Right lobe of liver (tissue), 4 donors: ENCODE data around the gene MMS19.

Experiments
- POLR2A ChIP-seq: fragments of 450-650 bp; IDR thresholded peaks from one replicate; pipeline ENCODE4 v1.6.1; 2017; ENCODE audit warnings: antibody characterized with exemption, mild to moderate bottlenecking
- TF ChIP-seq, protein P1 (sequence below), 4 donors: fragments of 200-600 bp in 3 of 4; fragments of 450-650 bp in 1 of 4; IDR thresholded peaks; one replicate each; pipeline versions ENCODE4 v1.5.1 to v1.8.0; 2016 to 2022; ENCODE audit warnings: antibody characterized with exemption in 4 of 4, mild to moderate bottlenecking in 2 of 4
- donor health status: DM: no; HTN: no; CAD: no.
- donor health status: DM: no; HTN: no; CAD: no.
- donor health status: DM: no; HTN: yes; CAD: no.

DNA sequence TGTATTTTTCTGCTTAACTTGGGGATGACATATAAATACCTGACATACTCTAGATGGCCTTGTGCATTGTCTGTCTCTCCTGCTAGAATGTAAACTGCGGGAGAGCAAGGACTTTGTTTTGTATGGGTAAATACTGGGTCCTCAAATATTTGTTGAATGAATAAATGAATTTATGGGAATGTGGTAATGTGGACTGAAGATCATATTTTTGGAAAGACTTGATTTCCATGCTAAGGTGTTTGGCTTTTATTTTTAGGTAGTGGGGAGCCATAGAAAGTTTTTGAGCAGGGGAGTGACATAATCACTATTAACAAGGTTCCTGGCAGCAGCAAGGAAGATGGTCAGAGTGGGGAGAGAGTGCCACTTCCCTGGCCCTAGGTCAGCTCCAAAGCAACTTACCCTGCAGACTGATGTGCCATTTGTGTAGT lies 27.5 kb upstream of the MMS19 start:
- TF ChIP-seq, protein P1, sequence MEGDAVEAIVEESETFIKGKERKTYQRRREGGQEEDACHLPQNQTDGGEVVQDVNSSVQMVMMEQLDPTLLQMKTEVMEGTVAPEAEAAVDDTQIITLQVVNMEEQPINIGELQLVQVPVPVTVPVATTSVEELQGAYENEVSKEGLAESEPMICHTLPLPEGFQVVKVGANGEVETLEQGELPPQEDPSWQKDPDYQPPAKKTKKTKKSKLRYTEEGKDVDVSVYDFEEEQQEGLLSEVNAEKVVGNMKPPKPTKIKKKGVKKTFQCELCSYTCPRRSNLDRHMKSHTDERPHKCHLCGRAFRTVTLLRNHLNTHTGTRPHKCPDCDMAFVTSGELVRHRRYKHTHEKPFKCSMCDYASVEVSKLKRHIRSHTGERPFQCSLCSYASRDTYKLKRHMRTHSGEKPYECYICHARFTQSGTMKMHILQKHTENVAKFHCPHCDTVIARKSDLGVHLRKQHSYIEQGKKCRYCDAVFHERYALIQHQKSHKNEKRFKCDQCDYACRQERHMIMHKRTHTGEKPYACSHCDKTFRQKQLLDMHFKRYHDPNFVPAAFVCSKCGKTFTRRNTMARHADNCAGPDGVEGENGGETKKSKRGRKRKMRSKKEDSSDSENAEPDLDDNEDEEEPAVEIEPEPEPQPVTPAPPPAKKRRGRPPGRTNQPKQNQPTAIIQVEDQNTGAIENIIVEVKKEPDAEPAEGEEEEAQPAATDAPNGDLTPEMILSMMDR (IDR thresholded peaks at IDR 0.05): no peak
- TF ChIP-seq POLR2A: no peak
